OCI-LY1 (cell line): ENCODE measurements around the gene UCMA.

ENCODE experiments used
- CTCF ChIP-seq: fragments of 200-600 bp; sonication (generic), shearing (Covaris generic); IDR thresholded peaks from 2 replicates; pipeline ENCODE4 v1.5.1; 2017; ENCODE audit warnings: mild to moderate bottlenecking, antibody characterized with exemption, low read length, moderate library complexity, mixed read lengths
- EZH2 ChIP-seq: fragments of 200-600 bp; sonication (generic), shearing (Covaris generic); IDR thresholded peaks from 2 replicates; pipeline ENCODE4 v1.8.0; 2017; ENCODE audit warnings: borderline replicate concordance, mixed run types, mild to moderate bottlenecking, antibody characterized with exemption, low read length, moderate library complexity, mixed read lengths

GRCh38 chr10:13195016-13195415 is 39.2 kb downstream of the UCMA start:
- no peak for TF ChIP-seq CTCF
- TF ChIP-seq EZH2: no peak
